Fibroblast of the aortic adventitia (primary cell): ENCODE results near the gene ARHGAP31. TPM values are rescaled to one million over a fixed set of nuclear protein-coding genes. Genes with fewer than 3 reads are reported as not detected.
A peak's percentile ranks its signal among the peaks of the same experiment; 100 is the strongest.

Source experiments
- DNase-seq: peaks from one replicate; pipeline ENCODE4 v3.0.0-alpha.2; 2010; ENCODE audit warnings: low read depth
- H3K4me3 ChIP-seq: 2 replicates; pipeline ENCODE4 v1.5.1; 2011; ENCODE audit warnings: low read depth, mild to moderate bottlenecking, control low read depth, low read length, moderate library complexity
- total RNA-seq: library from RNA; depleted of rRNA; stranded (reverse); fragments of >200 nt; gene quantifications from 2 replicates; pipeline ENCODE4 v1.2.3, GENCODE V29; 2012; ENCODE audit warnings: low replicate concordance
- TF ChIP-seq, protein P1 (sequence below): IDR thresholded peaks from 2 replicates; pipeline ENCODE4 v1.5.1; 2011; ENCODE audit warnings: mild to moderate bottlenecking, low read length, control low read depth, inconsistent platforms; ENCODE audit not compliant: insufficient read depth

ARHGAP31 gene, protein sequence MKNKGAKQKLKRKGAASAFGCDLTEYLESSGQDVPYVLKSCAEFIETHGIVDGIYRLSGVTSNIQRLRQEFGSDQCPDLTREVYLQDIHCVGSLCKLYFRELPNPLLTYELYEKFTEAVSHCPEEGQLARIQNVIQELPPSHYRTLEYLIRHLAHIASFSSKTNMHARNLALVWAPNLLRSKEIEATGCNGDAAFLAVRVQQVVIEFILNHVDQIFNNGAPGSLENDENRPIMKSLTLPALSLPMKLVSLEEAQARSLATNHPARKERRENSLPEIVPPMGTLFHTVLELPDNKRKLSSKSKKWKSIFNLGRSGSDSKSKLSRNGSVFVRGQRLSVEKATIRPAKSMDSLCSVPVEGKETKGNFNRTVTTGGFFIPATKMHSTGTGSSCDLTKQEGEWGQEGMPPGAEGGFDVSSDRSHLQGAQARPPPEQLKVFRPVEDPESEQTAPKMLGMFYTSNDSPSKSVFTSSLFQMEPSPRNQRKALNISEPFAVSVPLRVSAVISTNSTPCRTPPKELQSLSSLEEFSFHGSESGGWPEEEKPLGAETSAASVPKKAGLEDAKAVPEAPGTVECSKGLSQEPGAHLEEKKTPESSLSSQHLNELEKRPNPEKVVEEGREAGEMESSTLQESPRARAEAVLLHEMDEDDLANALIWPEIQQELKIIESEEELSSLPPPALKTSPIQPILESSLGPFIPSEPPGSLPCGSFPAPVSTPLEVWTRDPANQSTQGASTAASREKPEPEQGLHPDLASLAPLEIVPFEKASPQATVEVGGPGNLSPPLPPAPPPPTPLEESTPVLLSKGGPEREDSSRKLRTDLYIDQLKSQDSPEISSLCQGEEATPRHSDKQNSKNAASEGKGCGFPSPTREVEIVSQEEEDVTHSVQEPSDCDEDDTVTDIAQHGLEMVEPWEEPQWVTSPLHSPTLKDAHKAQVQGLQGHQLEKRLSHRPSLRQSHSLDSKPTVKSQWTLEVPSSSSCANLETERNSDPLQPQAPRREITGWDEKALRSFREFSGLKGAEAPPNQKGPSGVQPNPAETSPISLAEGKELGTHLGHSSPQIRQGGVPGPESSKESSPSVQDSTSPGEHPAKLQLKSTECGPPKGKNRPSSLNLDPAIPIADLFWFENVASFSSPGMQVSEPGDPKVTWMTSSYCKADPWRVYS (N-terminal part only)
- 11.4 and 23.5 TPM in 2 replicates for total RNA-seq

DNA sequence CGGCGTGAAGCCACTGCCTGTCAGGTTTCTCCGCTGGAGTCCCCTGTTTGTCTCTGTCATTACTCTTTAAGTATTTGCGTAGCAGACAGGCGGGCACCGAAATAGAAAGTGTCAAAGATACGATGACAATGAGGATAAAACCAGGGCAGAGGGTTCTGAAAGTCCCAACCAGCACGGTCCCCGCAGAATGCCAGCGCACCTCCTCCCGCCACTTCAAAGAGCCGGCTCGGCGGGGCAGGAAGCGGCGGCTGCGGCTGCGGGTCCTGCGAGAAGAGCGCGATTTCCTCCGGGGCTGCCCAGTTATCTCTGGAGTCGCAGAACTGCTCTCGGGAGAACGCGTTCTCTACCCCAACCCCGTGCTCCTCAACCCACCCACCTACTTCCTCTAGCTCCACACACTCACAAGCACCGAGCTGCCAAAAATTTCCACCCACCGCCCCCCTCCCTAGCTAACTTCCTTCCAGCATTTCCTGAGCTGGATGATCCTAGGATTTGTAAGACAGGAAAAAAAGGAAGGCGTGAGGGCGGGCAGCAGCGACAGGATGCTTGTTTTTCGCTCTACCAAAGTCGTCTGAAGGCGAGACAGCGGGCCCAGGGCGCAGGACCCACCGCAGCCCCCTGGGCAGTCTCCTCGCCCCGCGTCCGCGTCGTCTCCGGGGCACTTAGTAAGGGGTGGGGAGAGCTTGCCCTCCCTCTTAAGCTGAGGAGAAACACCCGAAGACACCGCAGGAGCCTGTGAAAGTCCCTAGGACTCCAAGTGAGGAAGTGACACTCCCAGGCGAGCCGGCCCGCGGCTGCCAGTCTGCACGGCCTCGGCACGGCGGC is at the start of gene ARHGAP31:
TSS of gene ARHGAP31 (plus strand) at position 513 of the 825 bp plus-strand sequence. CDS start 522 bp downstream, outside the sequence.
- peak within 1 kb of the TSS; percentile 86 for H3K4me3 ChIP-seq
- TF ChIP-seq, protein P1, sequence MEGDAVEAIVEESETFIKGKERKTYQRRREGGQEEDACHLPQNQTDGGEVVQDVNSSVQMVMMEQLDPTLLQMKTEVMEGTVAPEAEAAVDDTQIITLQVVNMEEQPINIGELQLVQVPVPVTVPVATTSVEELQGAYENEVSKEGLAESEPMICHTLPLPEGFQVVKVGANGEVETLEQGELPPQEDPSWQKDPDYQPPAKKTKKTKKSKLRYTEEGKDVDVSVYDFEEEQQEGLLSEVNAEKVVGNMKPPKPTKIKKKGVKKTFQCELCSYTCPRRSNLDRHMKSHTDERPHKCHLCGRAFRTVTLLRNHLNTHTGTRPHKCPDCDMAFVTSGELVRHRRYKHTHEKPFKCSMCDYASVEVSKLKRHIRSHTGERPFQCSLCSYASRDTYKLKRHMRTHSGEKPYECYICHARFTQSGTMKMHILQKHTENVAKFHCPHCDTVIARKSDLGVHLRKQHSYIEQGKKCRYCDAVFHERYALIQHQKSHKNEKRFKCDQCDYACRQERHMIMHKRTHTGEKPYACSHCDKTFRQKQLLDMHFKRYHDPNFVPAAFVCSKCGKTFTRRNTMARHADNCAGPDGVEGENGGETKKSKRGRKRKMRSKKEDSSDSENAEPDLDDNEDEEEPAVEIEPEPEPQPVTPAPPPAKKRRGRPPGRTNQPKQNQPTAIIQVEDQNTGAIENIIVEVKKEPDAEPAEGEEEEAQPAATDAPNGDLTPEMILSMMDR = no peak
- peak; percentile 77 for DNase-seq

DNA sequence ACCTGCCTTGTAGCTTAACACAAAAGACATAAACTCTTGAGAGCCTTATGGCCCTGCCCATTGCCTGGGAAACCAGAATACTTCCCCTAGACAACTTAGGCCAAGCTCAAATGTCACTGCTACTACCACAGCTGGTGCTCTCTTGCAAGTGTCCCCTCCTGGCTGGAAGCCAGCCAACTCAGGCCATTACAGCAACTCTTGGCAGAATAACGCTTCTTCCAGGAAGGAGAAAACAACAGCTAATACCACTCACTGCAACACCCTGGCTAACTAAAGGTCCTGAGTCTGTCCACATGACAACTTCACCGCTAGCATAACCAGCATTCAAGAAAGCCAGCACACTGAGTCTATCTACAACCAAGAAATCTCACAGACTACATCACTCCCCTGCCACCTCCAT is 48.4 kb upstream of the ARHGAP31 start:
- H3K4me3 ChIP-seq = no peak overlapping the region
- TF ChIP-seq, protein P1 = no peak
- no peak for DNase-seq

DNA sequence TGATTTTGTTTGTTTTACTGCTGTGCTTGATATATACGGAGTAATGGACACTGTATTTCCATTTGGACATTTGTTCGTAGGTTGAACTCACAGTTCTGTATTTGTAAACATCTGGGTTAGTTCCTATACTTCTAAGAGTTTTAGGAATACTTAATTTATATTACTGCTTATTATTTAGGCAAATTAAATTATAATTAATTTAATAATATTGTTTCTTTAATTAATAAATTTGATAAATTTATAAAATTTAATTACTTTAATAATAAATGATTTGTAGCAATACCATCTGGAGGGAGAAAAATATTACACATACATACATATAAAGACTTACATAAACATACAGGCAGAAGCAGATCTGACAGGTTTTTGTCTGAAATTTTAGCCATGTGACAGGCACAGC is 39.0 kb upstream of the ARHGAP31 start:
- no peak for DNase-seq
- H3K4me3 ChIP-seq = no peak overlapping the region
- TF ChIP-seq, protein P1 = no peak

DNA sequence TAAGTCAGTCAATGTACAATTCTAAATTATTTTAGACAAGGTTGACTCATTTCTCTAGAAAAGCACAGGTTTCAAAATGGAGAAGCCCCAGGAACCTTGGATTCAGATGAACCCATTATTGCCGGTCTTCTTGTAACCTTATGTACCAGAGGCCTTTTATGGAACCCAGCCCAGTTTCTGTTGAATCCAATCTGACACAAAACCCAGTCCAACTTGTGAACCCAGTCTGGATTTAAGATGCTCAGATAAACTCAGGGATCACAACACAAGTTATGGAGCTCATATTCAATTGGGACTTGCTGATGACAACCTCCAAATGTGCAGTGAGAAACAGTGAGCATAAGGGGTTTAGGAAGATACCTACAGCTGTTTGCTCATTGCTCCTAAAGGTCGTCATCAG is 37.1 kb upstream of the ARHGAP31 start:
- no peak for DNase-seq
- TF ChIP-seq, protein P1 = no peak
- H3K4me3 ChIP-seq = no peak overlapping the region

DNA sequence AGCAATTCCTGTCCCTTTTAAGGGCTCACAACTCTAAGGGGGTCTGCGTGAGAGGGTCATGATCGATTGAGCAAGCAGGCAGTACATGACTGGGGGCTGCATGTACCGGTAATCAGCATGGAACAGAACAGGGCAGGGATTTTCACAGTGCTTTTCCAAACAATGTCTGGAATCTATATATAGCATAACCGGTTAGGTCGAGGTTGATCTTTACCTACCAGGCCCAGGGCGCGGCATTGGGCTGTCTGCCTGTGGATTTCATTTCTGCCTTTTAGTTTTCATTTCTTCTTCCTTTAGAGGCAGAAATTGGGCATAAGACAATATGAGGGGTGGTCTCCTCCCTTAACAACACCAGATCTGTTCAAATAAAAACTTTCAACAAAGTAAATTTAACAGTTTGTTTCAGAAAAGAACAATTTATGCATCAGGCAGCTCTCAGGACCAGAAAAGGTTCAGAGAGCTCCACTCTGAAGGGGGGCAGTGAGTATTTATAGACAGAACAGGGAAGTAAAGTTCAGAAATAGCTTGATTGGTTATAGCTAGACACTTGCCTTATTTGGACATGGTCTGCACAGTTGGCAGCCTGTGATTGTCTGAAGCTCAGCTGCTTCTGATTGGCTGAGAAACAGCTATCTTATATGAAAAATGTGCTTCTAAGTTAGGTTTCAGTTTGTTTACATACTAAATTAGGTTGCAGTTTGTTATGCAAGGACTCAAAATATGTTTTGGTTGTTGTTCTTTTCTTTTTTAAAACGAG is 36.4 kb upstream of the ARHGAP31 start:
- TF ChIP-seq, protein P1 = no peak
- peak; percentile 30 for DNase-seq
- H3K4me3 ChIP-seq = no peak overlapping the region
